ENCODE results near the gene SGK2. TPM values are rescaled to one million over a fixed set of nuclear protein-coding genes. Genes with fewer than 3 reads are reported as not detected.
"Not testable (repeated sequence)": the region's sequence is repeated elsewhere in the genome, so short reads cannot be mapped to it uniquely, and the experiment has no call there.

SGK2 gene
- polyA plus RNA-seq, 3 donors, result 12.0 to 16.5 (median 13.2) TPM

- 62 to 74% (median 68%) methylated on average over 7 of the region's 7 CpGs for WGBS, 3 donors
- no peak overlapping the region for H3K27ac ChIP-seq (ENCODE audit: low read depth, low read length)
These were observed 21.3 kb downstream of the SGK2 start for GRCh38 chr20:43579861-43580793.

- 80 to 87% (median 84%) methylated on average over 7 of the region's 7 CpGs for WGBS, 3 donors
- no peak overlapping the region for H3K27ac ChIP-seq (ENCODE audit: low read depth, low read length)
These were observed 24.5 kb downstream of the SGK2 start for GRCh38 chr20:43583133-43583864.

- no peak overlapping the region for H3K27ac ChIP-seq (ENCODE audit: low read depth, low read length)
- WGBS, 3 donors, result 17 to 22% (median 18%) methylated on average over 2 of the region's 2 CpGs
These were observed 25.2 kb downstream of the SGK2 start for GRCh38 chr20:43583982-43584432.

- WGBS, 3 donors, result 68 to 73% (median 71%) methylated on average over 7 of the region's 7 CpGs
- H3K27ac ChIP-seq (ENCODE audit: low read depth, low read length), result no peak overlapping the region
These were observed 25.8 kb downstream of the SGK2 start for GRCh38 chr20:43584448-43585136.

- no peak overlapping the region for H3K27ac ChIP-seq (ENCODE audit: low read depth, low read length)
- WGBS, 3 donors, result 81 to 90% (median 83%) methylated on average over 8 of the region's 8 CpGs
These were observed 27.8 kb downstream of the SGK2 start for GRCh38 chr20:43586641-43587040.

- WGBS, 3 donors, result 41 to 94% (median 92%) methylated on average over 10 of the region's 10 CpGs
These were observed 29.7 kb downstream of the SGK2 start for GRCh38 chr20:43588526-43588925.

GRCh38 chr20:43590036-43590391, 31.2 kb downstream of the SGK2 start:
- H3K27ac ChIP-seq (ENCODE audit: low read depth, low read length), result no peak overlapping the region
- 18 to 31% (median 24%) methylated on average over 9 of the region's 9 CpGs for WGBS, 3 donors

More at GRCh38 chr20:43588526-43588925, 29.7 kb downstream of the SGK2 start:
- H3K27ac ChIP-seq (ENCODE audit: low read depth, low read length), result not testable (repeated sequence)

- WGBS, 3 donors, result 0% methylated on average over 68 of the region's 68 CpGs
- H3K27ac ChIP-seq (ENCODE audit: low read depth, low read length), result peak within 1 kb of the TSS; percentile 31
These were observed 31.8 kb downstream of the SGK2 start, which contains the start of gene IFT52 for GRCh38 chr20:43590392-43591303. Gene IFT52, plus strand, starts transcription at chr20:43590937. Its CDS starts 3,762 bp downstream, at chr20:43594699.

- not testable (repeated sequence) for H3K27ac ChIP-seq (ENCODE audit: low read depth, low read length)
- WGBS, 3 donors, result 85 to 92% (median 85%) methylated on average over 8 of the region's 8 CpGs
These were observed 43.1 kb downstream of the SGK2 start for GRCh38 chr20:43601960-43602359.

- WGBS, 3 donors, result 28 to 83% (median 75%) methylated on average over 1 of the region's 1 CpG
- no peak overlapping the region for H3K27ac ChIP-seq (ENCODE audit: low read depth, low read length)
These were observed 44.3 kb downstream of the SGK2 start for GRCh38 chr20:43603124-43603523.

GRCh38 chr20:43605715-43606114, 46.9 kb downstream of the SGK2 start:
- H3K27ac ChIP-seq (ENCODE audit: low read depth, low read length), result no peak overlapping the region
- 95 to 96% (median 96%) methylated on average over 9 of the region's 9 CpGs for WGBS, 3 donors

- not testable (repeated sequence) for H3K27ac ChIP-seq (ENCODE audit: low read depth, low read length)
- WGBS, 3 donors, result 94 to 97% (median 95%) methylated on average over 20 to 27 of the region's 30 CpGs
These were observed 48.5 kb downstream of the SGK2 start for GRCh38 chr20:43607278-43607677.

- no peak overlapping the region for H3K27ac ChIP-seq (ENCODE audit: low read depth, low read length)
- WGBS, 3 donors, result 98 to 99% (median 98%) methylated on average over 8 of the region's 8 CpGs
These were observed 72.8 kb downstream of the SGK2 start for GRCh38 chr20:43631598-43631997.

Other genes starting within 250 kb of the SGK2 start
- gene SRSF6, start 101.1 kb upstream of the SGK2 start, polyA plus RNA-seq, result 10 to 100 TPM; 48.9 to 85.4 (median 54.7) TPM
- gene L3MBTL1, start 51.3 kb upstream of the SGK2 start, polyA plus RNA-seq, result 1 to 10 TPM; 2.2 to 5.1 (median 2.9) TPM
- 10 to 100 TPM; 11.5 to 34.6 (median 16.6) TPM for gene IFT52, start 31.9 kb downstream of the SGK2 start, polyA plus RNA-seq
- gene MYBL2, start 108.1 kb downstream of the SGK2 start, polyA plus RNA-seq, result 1 to 10 TPM in 1 of 3 donors, under 1 TPM in 2; 0.39 to 5.5 (median 0.67) TPM
- not detected for gene GTSF1L, start 168.0 kb downstream of the SGK2 start, polyA plus RNA-seq

Measured in adipose tissue (tissue), 3 donors.